ENCODE measurements around the gene TADA3. TPM values are rescaled to one million over a fixed set of nuclear protein-coding genes. Genes with fewer than 3 reads are reported as not detected.

The TADA3 gene
- total and polyA plus RNA-seq, 9 of the 15 experiments (the other 6 are each of a cell fraction or from before 2014, with no cell fraction given): 4.1 to 110 (median 74.8) TPM

DNA sequence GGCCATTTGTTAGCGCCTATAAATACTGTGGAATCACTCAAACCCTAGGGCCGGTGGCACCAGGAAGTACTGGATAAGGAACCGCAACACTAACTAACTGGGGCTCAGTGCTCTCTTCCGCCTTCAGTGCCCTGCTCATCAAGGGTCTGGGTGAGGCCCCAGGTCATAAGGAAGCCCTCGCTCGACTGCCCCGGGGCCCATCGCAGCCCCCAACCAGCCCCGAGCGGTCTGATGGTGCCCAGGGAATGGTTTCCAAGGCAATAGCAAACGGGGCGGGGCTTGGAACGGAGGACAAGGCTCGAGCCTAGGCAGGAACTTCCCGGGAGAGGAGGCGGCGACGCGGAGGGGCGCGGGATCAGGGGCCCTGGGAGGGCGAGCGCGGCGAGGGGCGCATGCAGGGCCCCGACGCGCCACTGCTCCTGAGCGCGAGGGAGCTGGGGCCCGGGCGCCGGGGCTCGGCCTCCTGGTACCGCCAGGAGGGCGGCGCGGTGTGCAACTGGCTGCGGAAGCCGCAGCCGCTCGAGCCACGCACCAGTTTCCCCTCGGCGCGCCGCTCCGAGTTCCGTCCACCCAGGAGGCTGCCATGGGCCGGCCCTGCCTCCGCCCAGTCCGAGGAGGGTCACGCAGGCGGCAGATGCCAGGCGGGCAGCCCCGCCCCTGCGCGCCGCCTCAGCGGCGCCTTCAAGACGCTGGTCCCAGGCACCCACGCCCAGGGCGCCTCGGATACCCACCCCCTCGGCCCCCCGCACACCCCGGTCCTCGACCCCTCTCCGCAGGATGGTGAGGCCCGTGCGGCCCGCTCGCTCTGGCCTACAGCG is 17.6 kb upstream of the TADA3 start, which contains the start of gene TTLL3 (continued):
- TF ChIP-seq, protein P1, sequence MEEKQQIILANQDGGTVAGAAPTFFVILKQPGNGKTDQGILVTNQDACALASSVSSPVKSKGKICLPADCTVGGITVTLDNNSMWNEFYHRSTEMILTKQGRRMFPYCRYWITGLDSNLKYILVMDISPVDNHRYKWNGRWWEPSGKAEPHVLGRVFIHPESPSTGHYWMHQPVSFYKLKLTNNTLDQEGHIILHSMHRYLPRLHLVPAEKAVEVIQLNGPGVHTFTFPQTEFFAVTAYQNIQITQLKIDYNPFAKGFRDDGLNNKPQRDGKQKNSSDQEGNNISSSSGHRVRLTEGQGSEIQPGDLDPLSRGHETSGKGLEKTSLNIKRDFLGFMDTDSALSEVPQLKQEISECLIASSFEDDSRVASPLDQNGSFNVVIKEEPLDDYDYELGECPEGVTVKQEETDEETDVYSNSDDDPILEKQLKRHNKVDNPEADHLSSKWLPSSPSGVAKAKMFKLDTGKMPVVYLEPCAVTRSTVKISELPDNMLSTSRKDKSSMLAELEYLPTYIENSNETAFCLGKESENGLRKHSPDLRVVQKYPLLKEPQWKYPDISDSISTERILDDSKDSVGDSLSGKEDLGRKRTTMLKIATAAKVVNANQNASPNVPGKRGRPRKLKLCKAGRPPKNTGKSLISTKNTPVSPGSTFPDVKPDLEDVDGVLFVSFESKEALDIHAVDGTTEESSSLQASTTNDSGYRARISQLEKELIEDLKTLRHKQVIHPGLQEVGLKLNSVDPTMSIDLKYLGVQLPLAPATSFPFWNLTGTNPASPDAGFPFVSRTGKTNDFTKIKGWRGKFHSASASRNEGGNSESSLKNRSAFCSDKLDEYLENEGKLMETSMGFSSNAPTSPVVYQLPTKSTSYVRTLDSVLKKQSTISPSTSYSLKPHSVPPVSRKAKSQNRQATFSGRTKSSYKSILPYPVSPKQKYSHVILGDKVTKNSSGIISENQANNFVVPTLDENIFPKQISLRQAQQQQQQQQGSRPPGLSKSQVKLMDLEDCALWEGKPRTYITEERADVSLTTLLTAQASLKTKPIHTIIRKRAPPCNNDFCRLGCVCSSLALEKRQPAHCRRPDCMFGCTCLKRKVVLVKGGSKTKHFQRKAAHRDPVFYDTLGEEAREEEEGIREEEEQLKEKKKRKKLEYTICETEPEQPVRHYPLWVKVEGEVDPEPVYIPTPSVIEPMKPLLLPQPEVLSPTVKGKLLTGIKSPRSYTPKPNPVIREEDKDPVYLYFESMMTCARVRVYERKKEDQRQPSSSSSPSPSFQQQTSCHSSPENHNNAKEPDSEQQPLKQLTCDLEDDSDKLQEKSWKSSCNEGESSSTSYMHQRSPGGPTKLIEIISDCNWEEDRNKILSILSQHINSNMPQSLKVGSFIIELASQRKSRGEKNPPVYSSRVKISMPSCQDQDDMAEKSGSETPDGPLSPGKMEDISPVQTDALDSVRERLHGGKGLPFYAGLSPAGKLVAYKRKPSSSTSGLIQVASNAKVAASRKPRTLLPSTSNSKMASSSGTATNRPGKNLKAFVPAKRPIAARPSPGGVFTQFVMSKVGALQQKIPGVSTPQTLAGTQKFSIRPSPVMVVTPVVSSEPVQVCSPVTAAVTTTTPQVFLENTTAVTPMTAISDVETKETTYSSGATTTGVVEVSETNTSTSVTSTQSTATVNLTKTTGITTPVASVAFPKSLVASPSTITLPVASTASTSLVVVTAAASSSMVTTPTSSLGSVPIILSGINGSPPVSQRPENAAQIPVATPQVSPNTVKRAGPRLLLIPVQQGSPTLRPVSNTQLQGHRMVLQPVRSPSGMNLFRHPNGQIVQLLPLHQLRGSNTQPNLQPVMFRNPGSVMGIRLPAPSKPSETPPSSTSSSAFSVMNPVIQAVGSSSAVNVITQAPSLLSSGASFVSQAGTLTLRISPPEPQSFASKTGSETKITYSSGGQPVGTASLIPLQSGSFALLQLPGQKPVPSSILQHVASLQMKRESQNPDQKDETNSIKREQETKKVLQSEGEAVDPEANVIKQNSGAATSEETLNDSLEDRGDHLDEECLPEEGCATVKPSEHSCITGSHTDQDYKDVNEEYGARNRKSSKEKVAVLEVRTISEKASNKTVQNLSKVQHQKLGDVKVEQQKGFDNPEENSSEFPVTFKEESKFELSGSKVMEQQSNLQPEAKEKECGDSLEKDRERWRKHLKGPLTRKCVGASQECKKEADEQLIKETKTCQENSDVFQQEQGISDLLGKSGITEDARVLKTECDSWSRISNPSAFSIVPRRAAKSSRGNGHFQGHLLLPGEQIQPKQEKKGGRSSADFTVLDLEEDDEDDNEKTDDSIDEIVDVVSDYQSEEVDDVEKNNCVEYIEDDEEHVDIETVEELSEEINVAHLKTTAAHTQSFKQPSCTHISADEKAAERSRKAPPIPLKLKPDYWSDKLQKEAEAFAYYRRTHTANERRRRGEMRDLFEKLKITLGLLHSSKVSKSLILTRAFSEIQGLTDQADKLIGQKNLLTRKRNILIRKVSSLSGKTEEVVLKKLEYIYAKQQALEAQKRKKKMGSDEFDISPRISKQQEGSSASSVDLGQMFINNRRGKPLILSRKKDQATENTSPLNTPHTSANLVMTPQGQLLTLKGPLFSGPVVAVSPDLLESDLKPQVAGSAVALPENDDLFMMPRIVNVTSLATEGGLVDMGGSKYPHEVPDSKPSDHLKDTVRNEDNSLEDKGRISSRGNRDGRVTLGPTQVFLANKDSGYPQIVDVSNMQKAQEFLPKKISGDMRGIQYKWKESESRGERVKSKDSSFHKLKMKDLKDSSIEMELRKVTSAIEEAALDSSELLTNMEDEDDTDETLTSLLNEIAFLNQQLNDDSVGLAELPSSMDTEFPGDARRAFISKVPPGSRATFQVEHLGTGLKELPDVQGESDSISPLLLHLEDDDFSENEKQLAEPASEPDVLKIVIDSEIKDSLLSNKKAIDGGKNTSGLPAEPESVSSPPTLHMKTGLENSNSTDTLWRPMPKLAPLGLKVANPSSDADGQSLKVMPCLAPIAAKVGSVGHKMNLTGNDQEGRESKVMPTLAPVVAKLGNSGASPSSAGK (IDR thresholded peaks at IDR 0.05): no peak
- peak; percentile 47; the same call in 1 of the 2 replicates for TF ChIP-seq RBFOX2 (IDR thresholded peaks at IDR 0.05; ENCODE audit: low read depth, low read length)
- TF ChIP-seq POLR2G (IDR thresholded peaks at IDR 0.05; ENCODE audit: low read depth, low read length): peak; percentile 75
- TF ChIP-seq ZBTB33 (CRISPR knock-in tag; IDR thresholded peaks at IDR 0.05): peak; percentile 75
- no peak for TF ChIP-seq CHD4 (IDR thresholded peaks at IDR 0.05; ENCODE audit: insufficient read depth, insufficient replicate concordance, low read depth, low read length, poor library complexity, severe bottlenecking)
- no peak for TF ChIP-seq DIDO1 (tag; IDR thresholded peaks at IDR 0.05; ENCODE audit: low read depth)
- TF ChIP-seq HNRNPL (IDR thresholded peaks at IDR 0.05; ENCODE audit: low read depth, low read length): peak; percentile 62; the same call in 1 of the 2 replicates
- TF ChIP-seq CAMTA2 (CRISPR knock-in tag; conservative IDR thresholded peaks at IDR 0.05): no peak

Data from K562 (cell line).